Colon (tissue), 2 donors: ENCODE measurements around the gene SEMA3D.

Experiments used
- FAIRE-seq: peaks from 2 replicates; lab custom pipeline; 2012; peaks lifted over from hg19 to GRCh38; lab: Jason Lieb, UNC
- donor health status: control.
- donor health status: control.

The SEMA3D gene

DNA sequence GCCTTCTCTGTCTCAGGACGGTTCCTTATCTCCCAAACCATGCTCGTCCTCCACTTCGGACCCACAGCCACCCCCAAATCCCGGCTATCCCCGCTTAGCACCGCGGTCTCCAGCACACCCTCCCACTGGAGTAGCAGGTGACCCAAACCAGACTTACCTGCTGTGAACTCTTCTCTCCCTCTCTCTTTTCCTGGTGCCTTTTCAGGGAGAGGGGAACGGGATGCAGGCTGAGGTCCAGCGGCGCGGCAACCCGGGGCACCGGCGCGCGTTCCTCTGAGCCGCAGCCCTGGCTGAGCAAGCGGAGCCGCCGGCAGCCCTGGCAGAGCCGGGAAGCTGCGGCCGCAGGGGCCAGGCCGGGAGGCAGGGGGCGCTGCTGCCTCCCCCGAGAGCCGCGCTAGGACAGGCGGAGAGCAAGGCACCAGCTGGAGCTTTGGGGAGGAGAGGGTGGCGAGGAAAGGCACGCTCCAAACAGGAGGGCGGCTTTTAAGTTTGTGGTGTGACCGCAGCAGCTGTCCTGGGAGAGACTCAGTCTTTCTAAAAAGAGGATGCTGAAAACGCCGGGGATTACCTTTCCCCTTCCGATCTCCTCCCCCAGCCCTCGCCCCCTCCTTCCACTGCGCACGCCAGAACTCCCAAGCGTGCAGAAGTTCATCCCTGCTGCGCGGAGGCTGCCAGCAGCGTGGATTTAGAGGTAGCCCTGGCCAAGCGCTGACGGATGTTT lies at the start of gene SEMA3D:
TSS of gene SEMA3D (minus strand) at position 536 of the 721 bp plus-strand sequence. CDS start 65,165 bp downstream, outside the sequence.
- FAIRE-seq, result no peak

DNA sequence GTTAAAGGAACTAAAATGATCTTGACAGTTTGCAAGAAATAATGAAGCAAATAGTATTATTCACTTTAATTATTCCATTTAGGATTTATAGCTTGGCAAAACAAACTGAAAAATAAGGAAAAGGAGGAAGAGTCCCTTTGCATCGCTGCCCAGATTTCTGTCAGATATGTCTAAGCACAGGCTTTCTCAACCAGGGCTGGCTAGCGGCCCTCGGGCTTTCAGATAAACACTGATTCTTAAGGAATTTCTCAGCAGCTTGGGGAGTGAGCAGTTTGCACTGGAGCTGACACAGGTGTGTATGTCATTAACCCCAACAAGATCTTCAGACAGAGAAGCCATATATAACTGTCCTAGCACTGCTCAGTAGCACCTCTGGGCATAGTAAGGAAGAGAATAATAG lies 47.9 kb upstream of the SEMA3D start:
- no peak for FAIRE-seq

DNA sequence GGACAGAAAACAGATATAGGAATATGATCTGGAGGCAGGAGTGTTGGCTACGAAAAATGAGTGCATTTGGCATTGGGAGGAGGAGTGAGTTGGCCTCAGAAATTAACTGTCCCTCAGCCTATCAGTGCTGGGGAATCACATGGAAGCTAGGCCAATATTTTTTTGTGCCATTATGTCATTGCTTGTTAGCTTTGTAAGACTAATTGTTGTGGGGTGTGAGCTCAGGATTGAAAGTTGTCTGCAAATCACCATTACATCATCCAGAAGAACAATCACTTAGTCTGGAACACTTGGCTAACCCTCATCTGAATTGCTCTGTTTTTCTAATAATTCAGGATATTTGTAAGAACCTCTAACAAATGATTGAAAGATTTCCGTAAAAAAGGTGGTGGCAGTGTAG lies 45.2 kb upstream of the SEMA3D start:
- no peak for FAIRE-seq

DNA sequence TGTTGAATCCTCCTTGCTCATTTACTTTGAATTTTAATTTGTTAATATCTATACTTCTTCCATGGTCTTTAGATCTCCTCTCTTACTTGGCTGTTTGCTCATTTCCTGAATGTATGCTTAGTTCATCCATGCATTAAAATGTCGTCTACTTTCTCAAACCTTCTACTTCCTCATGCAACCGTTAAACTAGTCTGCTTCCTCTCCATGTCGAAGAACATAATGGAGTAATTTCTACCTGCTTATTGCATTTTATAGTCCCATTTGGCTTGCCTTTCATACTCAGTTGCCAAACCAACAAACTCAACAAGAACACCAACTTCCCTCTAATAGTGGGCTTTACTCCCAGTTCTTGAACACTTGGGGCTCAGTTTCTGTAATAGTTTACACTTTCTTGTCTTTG lies 43.8 kb upstream of the SEMA3D start:
- no peak for FAIRE-seq

DNA sequence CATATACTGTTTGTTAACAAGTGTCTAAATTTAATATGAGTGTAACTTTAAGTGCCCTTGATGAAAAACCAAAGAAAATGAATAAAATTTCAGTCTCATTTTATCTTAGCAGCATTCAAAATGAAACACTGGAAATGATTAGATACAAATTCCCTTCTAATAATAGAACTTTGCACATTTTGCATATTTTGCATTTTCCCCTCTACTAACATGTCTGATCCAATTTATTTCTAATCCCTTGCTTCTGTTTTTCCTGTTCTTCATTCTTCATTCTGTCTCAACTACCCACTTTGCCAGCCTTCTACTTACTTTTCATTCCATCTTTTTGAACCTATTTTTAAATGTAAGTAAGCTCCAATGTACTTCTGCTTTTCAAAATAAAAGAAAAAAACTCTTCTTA lies 42.7 kb upstream of the SEMA3D start:
- no peak for FAIRE-seq

DNA sequence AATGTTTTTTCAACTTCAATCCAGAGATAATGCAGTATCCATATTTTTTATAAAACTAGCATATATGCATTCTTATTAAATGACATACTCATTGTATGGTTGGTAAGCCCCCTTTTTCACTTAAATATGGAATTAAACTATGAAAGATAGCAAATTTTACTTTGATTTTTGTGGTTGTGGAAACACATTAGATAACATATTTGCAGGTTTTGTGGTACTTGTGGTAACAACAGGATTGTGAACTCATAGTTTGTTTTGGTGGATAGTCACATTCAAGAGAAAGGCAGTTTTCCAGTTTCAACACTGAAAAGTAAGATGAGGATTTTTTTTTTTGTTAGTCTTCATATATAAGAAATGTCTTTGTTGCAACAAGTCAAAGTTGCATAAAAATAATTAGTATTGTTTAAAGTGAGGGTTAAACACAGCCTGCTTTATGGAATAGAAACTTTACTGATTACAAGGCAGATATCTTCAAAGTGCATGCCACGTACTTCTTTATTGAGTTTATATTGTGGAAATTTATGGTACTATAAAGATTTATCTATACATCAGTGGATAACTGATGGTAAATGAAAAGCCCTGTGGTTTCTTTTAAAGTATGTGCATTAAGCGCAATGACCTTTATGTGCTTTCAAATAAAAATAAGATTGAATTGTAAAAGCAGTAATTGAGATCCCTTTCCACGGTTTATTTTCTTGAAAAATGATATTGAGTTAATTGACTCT lies 39.7 kb upstream of the SEMA3D start:
- no peak for FAIRE-seq

DNA sequence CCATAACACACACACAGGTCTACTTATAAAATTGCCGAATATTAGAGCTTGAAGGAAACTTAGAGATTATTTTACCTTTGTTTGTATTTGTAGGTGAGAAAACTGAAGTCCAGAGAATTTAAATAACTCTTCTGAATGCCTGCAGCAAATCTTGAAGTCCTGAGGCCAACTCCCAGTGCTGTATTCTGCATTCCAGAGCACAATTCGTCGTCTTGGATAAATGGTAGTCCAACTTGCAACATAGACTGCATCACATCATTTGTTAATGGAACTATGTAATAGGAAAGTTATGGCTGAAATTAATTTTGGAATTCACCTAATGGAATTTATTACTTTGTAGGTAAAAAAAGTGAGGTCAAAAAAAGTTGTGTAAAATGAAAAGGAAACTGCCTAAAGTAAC lies 37.3 kb upstream of the SEMA3D start:
- FAIRE-seq, result no peak

DNA sequence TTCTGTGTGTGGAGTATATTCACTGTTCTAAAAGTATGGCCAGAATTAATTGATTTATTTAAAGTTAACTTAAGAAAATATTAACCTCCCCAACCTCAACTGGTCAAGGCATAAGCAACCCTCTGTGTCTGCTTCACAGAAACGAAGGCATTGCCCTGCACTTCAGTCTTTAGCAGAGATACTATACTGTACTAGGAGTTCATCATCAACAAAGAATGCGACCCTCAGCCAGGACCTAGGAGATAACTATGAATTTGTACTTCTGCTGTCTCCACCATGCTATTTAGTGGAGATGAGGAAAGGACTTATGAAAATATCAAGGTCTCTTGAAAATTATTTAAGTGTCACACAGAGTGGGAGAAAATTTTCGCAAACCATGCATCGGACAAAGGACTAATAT lies 35.7 kb upstream of the SEMA3D start:
- FAIRE-seq, result no peak

DNA sequence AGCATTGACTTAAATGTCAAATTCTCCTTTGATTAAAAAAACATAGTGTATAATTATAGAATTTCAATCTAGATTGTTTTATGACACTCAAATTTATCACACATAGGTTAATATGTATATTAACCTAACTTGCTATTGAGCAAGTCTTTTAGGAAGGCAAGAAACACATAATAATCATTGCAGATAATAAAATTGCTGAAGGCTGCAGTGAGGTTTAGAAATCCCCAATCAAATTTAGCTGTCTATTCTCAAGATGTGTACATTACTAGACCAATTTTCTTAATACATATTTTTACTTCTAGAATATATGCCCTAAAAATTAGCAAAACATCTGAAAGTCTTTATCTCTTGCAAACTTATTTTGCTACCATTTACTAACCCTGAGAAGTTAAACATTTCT lies 34.9 kb upstream of the SEMA3D start:
- FAIRE-seq, result no peak

DNA sequence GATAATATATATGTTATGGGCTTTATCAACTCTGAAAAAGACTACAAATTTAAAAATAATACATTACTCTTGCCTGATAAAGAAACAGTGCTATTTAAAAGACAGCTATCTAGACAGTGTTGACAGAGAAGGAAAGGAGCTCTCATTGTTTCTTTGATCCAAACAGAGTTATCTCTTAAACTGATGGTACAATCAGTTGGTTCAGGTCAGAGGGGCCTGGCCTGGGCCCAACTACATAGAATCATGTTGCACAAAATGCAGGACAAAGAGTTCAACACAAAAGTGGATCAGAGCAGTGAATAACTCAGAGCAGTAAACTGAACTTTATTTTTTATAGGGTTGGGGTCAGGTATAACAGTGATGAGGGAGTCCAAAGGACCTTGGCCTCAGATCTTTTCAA lies 33.8 kb upstream of the SEMA3D start:
- no peak for FAIRE-seq

DNA sequence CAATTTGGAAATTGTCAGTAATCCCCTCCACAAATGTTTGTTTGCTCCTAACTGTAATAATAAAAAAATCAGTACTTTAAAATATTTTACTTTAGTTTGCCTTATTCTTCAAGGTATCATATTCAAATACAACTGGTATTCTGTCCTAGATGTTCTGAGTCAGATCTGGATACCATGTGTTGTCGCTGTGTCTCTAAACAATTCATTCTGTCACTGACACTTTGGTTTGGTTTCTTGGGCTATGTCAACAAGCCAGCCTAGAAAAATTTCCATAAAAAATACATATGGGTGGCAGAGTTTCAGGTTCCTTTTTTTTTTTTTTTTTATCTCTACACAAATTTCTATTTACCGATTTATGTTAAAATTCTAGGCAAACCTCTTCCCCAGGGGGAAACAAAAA lies 33.2 kb upstream of the SEMA3D start:
- no peak for FAIRE-seq

DNA sequence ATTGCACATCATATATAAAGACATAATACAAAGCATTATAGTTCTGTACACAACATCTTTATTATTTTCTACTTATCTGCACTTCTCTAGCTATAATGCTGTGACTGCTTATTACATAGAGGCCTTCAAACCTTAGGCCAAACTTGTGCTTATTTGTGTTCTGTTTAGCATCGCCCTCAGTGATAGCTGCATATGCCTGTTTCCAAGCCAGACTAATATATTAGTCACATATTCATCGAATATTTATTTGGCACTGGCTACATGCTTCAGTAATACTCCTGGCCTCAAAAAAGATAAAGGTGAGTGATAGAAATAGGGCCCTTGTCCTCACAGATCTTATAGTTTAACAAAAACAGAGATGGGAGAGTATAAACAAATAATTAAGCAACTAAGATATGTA lies 30.2 kb upstream of the SEMA3D start:
- FAIRE-seq, result no peak

DNA sequence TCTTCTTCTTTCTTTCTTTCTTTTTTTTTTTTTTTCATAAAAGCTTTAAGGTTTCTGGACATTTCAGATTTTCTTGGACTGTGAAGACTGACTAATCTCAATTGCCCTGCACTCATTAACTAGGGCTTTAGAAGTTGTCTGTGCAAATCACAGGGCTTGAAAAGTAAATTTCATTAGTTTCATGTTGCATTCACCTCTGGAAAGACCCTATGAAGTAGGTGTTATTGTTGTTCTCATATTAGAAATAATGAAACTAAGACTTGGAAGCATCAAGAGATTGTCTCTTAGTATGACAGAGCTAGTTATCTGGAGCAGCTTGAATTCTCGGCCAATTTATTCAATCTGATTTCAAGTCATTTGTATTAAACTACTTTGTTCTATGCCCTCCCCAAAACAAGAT lies 28.2 kb upstream of the SEMA3D start:
- FAIRE-seq, result no peak

DNA sequence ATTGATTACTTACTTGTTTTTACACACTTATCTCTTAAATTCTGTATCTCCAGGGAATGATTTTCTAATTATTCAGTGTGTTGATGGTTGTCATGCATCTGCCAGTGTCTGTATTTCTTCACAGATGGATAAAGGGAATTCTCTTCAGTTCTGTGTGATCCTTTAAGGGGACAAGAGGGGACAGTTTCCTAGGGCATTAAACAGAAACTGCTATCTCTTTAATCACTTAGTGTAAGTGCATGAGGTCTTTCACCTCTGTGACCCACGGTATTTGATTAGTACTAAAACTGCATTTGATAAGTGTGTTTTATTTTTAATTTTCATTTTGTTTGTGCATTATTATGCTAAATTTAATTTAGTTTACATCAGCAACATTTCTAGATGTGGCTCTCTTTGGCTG lies 26.6 kb upstream of the SEMA3D start:
- no peak for FAIRE-seq

DNA sequence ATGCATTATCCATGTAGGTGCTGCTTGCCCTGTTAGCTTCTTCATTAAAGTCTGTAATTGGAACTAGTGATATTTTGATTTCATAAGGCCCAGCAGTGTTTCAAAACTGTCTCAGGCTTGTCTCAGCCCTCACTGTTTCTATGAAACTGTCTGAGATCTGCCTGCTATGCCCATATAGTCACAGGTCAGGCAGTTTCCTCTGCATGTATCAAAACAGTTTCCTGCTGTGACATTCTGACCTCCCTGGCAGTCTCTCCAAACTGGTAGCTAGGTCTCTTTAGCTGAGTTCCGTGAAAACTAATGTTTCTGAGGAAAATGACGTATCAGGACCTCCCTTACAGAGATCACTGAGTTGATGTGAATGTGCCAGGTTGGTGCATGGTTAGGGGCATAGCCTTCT lies 18.9 kb upstream of the SEMA3D start:
- no peak for FAIRE-seq

DNA sequence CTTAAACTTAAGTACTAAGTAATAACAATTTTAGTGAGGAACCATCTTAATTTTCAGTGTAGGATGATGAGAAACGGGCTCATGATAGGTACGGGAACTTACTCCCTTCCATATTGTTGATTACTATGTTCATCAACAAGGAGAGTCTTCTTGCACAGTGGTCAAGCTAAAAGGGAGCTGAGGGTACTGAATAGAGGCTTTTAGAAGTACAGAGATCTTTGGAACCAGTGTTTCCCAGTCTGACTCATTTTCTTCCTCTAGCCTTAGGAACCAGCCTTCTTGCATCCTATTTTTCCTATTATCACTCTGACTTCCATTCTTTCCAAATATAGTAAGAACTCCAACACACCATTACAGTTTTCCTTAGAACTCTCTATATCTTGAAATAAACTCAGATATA lies 17.6 kb upstream of the SEMA3D start:
- no peak for FAIRE-seq

DNA sequence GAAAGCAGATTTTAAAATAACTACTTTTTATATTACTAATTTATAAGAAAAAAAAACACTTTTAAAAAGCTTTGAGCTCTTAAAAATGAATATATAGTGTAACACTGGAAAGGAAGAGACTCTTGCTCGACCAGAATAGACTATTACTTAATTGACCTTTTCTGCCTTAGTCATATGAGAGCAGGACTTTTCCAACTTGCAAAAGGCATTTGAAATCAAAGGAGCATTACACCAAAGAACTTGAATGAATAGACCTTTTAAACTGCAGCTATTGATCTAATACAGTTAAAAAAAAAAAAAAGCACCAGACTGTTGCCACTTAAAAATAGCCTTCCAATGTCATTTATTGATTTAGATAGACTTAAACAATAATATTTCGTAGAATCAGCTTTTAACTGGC lies 17.2 kb upstream of the SEMA3D start:
- no peak for FAIRE-seq

DNA sequence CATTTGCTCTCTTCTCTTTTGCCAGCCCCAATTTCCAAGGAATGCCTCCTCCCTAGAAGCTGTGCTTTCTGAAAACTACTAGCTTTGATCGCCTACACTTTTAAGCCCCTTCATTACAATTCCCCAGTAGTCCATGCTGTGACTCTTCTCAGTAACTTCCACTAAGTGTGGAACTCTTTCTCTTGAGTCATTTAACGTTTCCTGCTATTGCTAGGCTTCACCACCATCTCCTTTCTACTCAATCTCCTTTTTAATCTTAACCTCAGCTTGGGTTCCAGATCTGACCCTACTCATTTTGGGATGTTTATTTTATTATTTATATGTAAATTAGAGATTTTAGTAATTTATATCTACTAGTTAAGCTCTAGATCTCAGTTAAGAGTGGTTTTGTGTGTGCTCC lies 14.4 kb upstream of the SEMA3D start:
- no peak for FAIRE-seq

DNA sequence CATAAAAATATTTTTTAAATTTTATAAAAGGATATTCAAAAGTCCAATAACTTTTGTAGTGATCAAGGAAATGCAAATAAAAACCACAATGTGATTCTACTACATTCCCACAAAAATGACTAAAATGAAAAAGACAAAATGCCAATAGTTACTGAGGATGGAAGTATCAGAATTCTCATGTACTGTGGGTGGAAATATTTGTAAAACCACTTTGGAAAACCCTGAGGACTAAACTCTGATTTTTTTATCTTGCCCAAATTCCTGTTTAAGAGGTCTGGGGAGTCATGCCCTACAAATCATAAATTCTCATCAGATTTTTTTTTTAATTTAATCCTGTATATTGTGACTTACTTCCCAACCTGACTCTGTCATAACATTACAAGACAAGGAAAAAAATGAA lies 9.8 kb upstream of the SEMA3D start:
- FAIRE-seq, result no peak

DNA sequence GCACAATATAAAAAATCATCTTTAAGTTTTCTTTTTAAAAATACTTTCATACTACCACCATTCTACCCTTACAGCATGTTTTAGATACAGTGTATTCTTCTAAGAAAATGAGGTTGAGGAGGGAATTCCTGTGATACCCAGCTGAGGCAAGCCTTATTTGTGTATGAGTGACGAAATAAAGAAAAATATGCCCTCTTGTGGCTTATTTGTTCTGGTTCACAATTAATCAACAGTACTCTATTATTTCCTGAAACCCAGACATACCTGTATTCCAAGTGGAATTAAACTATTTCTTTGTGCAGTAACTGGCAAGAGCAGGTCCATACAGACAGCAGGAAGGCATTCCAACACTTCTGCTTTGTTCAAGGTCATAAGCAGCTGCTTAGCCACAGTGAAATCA lies 4.5 kb upstream of the SEMA3D start:
- FAIRE-seq, result no peak

DNA sequence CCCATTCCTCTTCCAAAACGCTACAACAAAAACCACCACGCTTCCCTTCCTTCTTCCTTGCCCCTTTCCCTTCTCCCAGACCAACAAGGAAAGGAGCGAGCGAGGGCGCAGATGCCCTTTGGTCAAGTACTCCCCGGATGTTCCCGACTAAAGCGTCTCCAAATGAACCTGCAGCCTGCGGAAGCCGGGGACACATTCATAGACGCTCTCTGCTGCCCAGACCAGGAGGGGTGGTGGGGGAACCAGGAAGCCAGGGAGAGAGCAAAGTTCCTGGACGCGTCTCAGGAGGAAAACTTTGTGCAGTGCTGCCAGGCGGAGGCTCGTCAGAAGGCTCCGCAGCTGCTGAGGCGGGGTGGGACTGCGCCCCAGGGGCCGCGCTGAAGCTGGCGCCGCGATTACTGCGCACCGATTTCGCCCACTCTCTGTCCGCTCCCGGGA lies 754 bp downstream of the SEMA3D start:
- no peak for FAIRE-seq

DNA sequence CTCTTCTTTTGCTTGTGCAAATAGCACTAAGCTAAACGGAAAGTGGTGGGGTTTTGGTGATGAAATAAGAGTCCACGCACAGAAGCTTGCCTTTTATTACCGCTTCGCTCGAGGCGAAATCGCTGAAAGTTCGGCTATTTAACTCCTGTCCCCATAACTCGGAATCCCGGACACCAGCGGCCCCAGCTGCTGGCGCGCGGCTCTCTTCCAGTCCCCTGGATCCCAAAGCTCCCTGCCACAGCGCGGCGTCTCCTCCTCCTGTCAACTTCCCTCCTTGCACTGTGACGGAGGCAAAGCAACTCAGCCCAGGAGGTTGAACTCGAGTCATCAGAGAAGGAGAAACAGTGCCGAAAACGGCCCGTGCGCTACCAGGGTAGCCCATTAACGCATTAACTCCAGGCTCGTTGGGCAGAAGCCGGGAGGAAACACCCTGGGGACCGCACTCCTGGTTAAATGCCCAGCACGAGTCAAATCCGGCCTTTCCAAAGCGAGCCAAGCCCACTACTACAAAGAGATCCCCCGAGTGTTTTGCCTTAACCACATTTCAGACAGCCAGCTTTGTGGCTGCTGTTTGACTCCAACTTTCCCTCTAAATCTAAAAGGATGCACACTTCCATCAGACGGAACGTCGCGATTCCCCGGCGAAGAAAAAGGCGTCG lies 1.3 kb downstream of the SEMA3D start:
- FAIRE-seq, result no peak

DNA sequence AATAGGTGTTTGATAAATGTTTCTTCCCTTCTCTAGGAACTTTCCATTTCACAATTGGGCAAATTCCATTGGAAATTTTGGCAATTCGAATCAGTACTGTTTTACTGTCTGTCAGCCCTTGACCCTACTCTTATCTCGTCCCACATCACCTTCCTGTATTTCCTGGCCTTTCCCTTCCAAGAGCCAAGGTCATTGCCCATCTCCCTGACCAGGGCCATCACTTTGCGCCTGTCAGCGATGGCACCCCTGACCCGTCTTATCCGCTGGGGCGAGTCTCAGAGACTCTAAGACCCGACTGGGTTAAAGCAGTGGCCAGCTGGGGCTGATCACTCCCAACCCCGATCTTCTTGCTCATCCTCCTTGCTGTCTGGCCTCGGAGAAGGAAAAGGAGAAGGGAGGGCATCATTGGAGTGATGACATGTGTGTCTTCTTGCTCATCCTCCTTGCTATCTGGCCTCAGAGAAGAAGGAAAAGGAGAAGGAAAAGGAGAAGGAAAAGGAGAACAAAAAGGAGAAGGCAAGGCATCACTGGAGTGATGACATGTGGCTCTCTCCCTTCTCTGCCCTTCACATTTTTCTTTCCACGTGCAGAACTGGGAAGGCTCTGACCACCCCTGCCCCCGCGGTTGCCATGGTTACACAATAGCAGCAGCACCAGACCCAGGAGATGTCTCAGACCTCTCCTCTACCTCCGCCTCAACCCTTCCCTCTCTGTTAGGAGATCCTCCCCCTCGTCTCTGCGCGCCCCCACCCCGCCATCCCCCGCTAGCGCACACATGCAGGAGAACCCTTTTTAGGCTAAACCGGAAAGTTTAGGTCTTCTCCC lies 2.0 kb downstream of the SEMA3D start:
- no peak for FAIRE-seq
